HG03060 (cell line): Measurements from ENCODE around the gene TSSK6.

Experiments
- ATAC-seq: cut with Tn5 transposase; IDR thresholded peaks from one replicate; pipeline ENCODE4 v1.9.1; 2021; ENCODE audit warnings: low read depth, moderate number of reproducible peaks; ENCODE audit not compliant: unreplicated experiment

TSSK6 gene

GRCh38 chr19:19531951-19532805, 16.8 kb upstream of the TSSK6 start:
- no peak for ATAC-seq

- ATAC-seq, result no peak
Observed at GRCh38 chr19:19530889-19531288, 15.5 kb upstream of the TSSK6 start.

- ATAC-seq, result no peak
Observed at GRCh38 chr19:19530423-19530804, 15.1 kb upstream of the TSSK6 start.

- ATAC-seq, result no peak
Observed at GRCh38 chr19:19529783-19530422, 14.6 kb upstream of the TSSK6 start.

- no peak for ATAC-seq
Observed at GRCh38 chr19:19528721-19529490, 13.6 kb upstream of the TSSK6 start, which contains the start of gene YJEFN3. TSS of gene YJEFN3 (plus strand) at chr19:19528911. CDS start at chr19:19528933, 22 bp downstream.

GRCh38 chr19:19527674-19528625, 12.6 kb upstream of the TSSK6 start:
- ATAC-seq, result no peak

- no peak for ATAC-seq
Observed at GRCh38 chr19:19527371-19527656, 12.0 kb upstream of the TSSK6 start.

GRCh38 chr19:19526581-19527370, 11.4 kb upstream of the TSSK6 start:
- ATAC-seq, result no peak

- ATAC-seq, result no peak
Observed at GRCh38 chr19:19525611-19526380, 10.4 kb upstream of the TSSK6 start.

- no peak for ATAC-seq
Observed at GRCh38 chr19:19524053-19524452, 8.7 kb upstream of the TSSK6 start.

- ATAC-seq, result no peak
Observed at GRCh38 chr19:19523177-19523576, 7.8 kb upstream of the TSSK6 start.

- ATAC-seq, result no peak
Observed at GRCh38 chr19:19520989-19521388, 5.6 kb upstream of the TSSK6 start.

GRCh38 chr19:19517235-19517619, 1.9 kb upstream of the TSSK6 start:
- ATAC-seq, result no peak

GRCh38 chr19:19515642-19516519, 533 bp upstream of the TSSK6 start, which contains the start of gene NDUFA13:
TSS of gene NDUFA13 (plus strand) at chr19:19516225. CDS start at chr19:19516239, 14 bp downstream.
- peak; percentile 68 for ATAC-seq

- no peak for ATAC-seq
Observed at GRCh38 chr19:19514215-19514657, 1.1 kb downstream of the TSSK6 start.

- ATAC-seq, result no peak
Observed at GRCh38 chr19:19513682-19514081, 1.7 kb downstream of the TSSK6 start.

- no peak for ATAC-seq
Observed at GRCh38 chr19:19510432-19510831, 4.9 kb downstream of the TSSK6 start.

- ATAC-seq, result no peak
Observed at GRCh38 chr19:19508217-19508616, 7.1 kb downstream of the TSSK6 start.
